Natural killer cell treated with Interleukin-12 subunit alpha and Interleukin-12 subunit beta and Interleukin-15 and Interleukin-18, amount 100 ng/mL, for 72 hours (primary cell): ENCODE results near the gene SMAP2. TPM values are rescaled to one million over a fixed set of nuclear protein-coding genes. Genes with fewer than 3 reads are reported as not detected.
A peak's percentile ranks its signal among the peaks of the same experiment; 100 is the strongest.

ENCODE experiments used
- ATAC-seq, 2 donors: fragments of 150-1000 bp; cut with Tn5 transposase in 1 of 2; sonication (Bioruptor Pico), chemical (Tn5 transposase) in 1 of 2; 2 replicates each; pipeline ENCODE4 v1.10.0; 2021
- DNase-seq: peaks from one replicate; pipeline ENCODE4 v3.0.0; 2022; ENCODE audit warnings: low spot score
- H3K27ac Mint-ChIP-seq, 2 donors: 1 replicate in 1 of 2; 2 replicates in 1 of 2; pipeline ENCODE4 v1.8.0; 2022; ENCODE audit warnings: mixed read lengths in 2 of 2, mild to moderate bottlenecking in 1 of 2, moderate library complexity in 1 of 2
- H3K27me3 Mint-ChIP-seq, 2 donors: 1 replicate in 1 of 2; 2 replicates in 1 of 2; pipeline ENCODE4 v1.8.0; 2022; ENCODE audit warnings: mixed read lengths in 2 of 2
- H3K36me3 Mint-ChIP-seq: one replicate; pipeline ENCODE4 v1.8.0; 2022; ENCODE audit warnings: mixed read lengths
- H3K4me1 Mint-ChIP-seq, 2 donors: 1 replicate in 1 of 2; 2 replicates in 1 of 2; pipeline ENCODE4 v1.8.0; 2022; ENCODE audit warnings: low read depth in 2 of 2, mixed read lengths in 2 of 2, mild to moderate bottlenecking in 1 of 2
- H3K4me3 Mint-ChIP-seq: one replicate; pipeline ENCODE4 v1.8.0; 2022; ENCODE audit warnings: mixed read lengths
- H3K9me3 Mint-ChIP-seq: 2 replicates; pipeline ENCODE4 v1.8.0; 2022; ENCODE audit warnings: mixed read lengths
- total RNA-seq, 2 donors: library from RNA; stranded (reverse); gene quantifications; one replicate each; pipeline ENCODE4 v1.2.3, GENCODE V29; 2022

The SMAP2 gene
- total RNA-seq, 2 donors from 2014 or later: 132 to 158 TPM

DNA sequence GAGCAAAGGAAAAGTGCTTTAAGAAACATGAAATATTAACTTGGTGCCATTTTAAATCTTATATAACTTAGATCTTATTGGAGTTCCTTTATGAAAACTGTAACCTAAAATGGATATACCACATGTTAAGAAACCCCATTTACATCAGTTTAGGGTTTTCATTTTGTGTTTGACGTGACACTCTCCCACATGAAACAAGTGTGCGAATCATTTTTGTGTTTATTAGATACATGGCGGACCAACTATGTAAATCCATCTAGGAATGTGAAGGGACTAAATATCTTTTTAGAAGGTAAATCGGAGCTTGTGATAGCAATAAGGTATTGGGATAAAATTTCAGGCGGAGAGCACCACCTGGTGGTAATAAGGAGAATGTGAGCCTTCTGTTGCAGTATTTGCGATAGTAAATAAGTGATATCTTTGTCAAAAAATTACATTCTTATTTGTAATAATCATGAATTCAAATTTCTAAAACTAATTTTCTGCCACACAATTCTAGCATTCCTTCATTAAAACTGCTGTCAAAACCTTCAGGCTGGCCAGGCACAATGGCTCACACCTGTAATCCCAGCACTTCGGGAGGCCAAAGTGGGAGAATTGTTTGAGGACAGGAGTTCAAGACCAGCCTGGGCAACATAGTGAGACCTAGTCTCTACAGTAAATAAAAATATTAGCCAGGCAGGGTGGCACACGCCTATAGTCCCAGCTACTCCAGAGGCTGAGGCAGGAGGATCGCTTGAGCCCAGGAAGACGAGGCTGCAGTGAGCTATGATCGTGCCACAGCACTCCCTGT, 31.3 kb downstream of the SMAP2 start:
- Mint-ChIP-seq H3K4me3 (peak overlapping the region; percentile 40), H3K27ac (peak overlapping the region; percentile 57 to 89), H3K36me3 (peaks cover 19% of the 10 kb centered on the region), H3K4me1 (peaks cover 38 to 39% of the 10 kb centered on the region in 2 donors), H3K27me3 (no peaks in the 10 kb centered on the region), H3K9me3 (no peaks in the 10 kb centered on the region)
- DNase-seq (no peak), ATAC-seq (peak in 1 of 2 donors; percentile 63)

DNA sequence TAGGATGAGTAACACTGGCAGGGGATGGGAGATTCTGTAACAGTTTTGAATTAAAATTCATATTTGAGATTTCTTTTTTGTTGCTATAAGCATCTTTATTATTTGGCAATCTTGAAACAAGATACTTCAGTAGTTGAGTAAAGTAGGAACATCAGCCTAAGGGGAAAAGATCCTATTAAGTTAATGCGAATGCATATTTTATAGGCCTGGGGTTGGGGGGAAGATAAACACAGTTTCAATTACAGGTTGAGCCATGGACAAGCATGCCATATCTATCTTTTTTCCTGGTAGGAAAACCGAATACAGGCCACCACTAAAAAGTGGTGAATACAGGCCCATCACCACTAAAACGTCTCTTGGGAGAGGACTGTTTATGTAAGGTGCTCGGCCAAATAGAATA, 32.3 kb downstream of the SMAP2 start:
- DNase-seq: no peak
- ATAC-seq: no peak
- Mint-ChIP-seq H3K36me3 (peaks cover 13% of the 10 kb centered on the region), H3K9me3 (no peaks in the 10 kb centered on the region), H3K27ac (peak overlapping the region in 1 of 2 donors; percentile 13), H3K4me3 (no peak overlapping the region), H3K4me1 (peaks cover 30 to 31% of the 10 kb centered on the region in 2 donors), H3K27me3 (no peaks in the 10 kb centered on the region)

DNA sequence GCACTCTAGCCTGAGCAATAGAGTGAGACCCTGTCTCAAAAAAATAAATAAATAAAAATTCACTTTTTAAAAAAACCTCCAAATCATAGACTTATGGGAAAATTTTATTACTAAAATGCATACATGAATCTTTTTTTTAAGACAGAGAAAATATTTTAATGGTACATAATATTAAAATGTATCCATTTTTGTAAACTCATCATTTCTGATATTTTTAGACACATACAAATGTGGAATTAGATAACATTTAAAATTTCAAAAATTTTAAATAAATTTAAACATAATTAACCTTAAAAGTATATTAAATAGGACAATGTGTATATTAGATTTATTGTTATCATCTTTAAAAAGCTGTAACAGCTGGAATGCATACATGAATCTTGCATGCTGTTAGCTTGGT, 33.9 kb downstream of the SMAP2 start:
- H3K27me3 Mint-ChIP-seq: no peaks in the 10 kb centered on the region
- no peak overlapping the region for H3K27ac Mint-ChIP-seq
- no peak overlapping the region for H3K4me3 Mint-ChIP-seq
- DNase-seq (no peak), ATAC-seq (no peak)
- H3K9me3 Mint-ChIP-seq: no peaks in the 10 kb centered on the region
- H3K4me1 Mint-ChIP-seq: peaks cover 26 to 27% of the 10 kb centered on the region in 2 donors
- H3K36me3 Mint-ChIP-seq: peaks cover 17% of the 10 kb centered on the region

GRCh38 chr1:40409467-40409866, 35.9 kb downstream of the SMAP2 start:
- no peaks in the 10 kb centered on the region for H3K27me3 Mint-ChIP-seq
- no peak overlapping the region for H3K4me3 Mint-ChIP-seq
- no peak overlapping the region for H3K27ac Mint-ChIP-seq
- DNase-seq (no peak), ATAC-seq (no peak)
- H3K9me3 Mint-ChIP-seq: no peaks in the 10 kb centered on the region
- peaks cover 31% of the 10 kb centered on the region for H3K36me3 Mint-ChIP-seq
- peaks cover 31 to 40% of the 10 kb centered on the region in 2 donors for H3K4me1 Mint-ChIP-seq

DNA sequence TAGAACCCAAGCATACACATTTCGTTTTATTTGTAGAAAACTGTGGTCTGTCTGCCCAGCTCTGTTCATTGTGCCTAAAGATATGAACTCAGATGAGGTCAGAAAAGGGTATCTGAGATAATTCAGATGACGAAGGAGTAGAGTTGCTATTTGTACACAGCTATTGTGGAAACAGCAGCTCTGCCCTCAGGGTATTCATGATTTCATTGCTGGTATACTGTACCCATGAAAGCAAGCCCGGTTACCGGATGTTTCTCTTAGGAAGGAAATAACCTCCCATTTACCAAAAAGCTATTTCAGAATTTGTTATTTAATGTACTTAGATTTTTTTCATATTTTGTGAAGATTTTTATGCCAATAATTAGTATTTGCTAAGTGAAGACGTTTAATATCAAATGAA, 37.8 kb downstream of the SMAP2 start:
- no peak for DNase-seq
- H3K27ac Mint-ChIP-seq: no peak overlapping the region
- no peak overlapping the region for H3K4me3 Mint-ChIP-seq
- H3K9me3 Mint-ChIP-seq: no peaks in the 10 kb centered on the region
- H3K4me1 Mint-ChIP-seq: peaks cover 43 to 48% of the 10 kb centered on the region in 2 donors
- H3K36me3 Mint-ChIP-seq: peaks cover 45% of the 10 kb centered on the region
- no peaks in the 10 kb centered on the region for H3K27me3 Mint-ChIP-seq
- no peak for ATAC-seq

DNA sequence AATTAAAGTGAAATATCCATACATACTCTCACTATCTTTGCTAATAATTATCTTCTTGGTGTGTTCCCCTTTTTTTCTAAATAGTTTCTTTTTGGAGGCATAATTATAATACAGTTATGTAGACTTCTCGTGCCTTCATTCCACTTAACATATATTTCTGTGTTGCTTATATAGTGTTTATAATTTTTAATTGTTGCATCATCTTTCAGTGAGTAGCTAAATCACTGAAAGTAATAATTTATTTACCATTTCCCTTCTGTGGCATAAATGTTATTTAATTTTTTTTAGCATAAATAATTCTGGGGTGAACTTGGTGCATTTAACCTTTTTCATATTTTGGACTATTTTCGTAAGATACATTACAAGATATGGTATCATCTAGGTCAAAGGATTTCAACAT, 38.3 kb downstream of the SMAP2 start:
- no peak overlapping the region for H3K4me3 Mint-ChIP-seq
- peaks cover 43 to 45% of the 10 kb centered on the region in 2 donors for H3K4me1 Mint-ChIP-seq
- H3K27me3 Mint-ChIP-seq: no peaks in the 10 kb centered on the region
- no peaks in the 10 kb centered on the region for H3K9me3 Mint-ChIP-seq
- ATAC-seq (no peak), DNase-seq (no peak)
- H3K36me3 Mint-ChIP-seq: peaks cover 46% of the 10 kb centered on the region
- H3K27ac Mint-ChIP-seq: peak overlapping the region; percentile 40 to 84

DNA sequence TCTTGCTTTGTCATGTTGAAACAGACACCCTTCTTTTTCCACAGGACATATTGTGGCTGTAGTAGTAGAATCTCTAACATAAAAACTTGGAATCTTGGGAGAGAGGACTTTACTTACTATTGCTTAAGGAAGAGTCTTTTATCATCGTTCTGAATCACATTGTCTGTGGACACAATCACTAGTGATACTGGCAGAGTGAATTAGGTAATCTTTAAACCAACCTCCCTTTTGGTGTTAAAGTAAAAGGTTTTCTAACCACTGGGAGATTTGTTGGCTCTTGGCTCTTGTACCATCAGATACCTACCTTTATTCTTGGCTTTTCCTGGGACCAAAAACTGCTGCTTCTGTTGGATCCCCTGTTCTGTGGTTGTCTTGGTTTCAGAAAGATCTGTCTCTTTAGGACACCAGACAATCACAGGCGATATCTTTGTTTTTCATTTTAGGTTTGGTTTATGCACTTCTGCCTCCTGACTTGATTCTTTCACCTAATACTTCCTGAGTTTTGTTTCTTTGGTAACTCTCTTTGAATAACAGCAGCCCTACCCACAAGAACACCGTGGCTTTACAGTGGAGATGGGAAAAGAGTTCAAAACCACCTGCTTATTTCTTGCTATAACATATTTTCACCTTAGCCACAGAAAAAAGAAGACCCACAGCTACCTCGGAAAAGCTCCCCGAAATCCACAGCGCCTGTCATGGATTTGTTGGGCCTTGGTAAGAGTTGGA, 40.2 kb downstream of the SMAP2 start:
- DNase-seq (no peak), ATAC-seq (no peak)

GRCh38 chr1:40414331-40414730, 40.8 kb downstream of the SMAP2 start:
- Mint-ChIP-seq H3K27me3 (no peaks in the 10 kb centered on the region), H3K4me3 (peak overlapping the region; percentile 43), H3K27ac (peak overlapping the region; percentile 84 to 89), H3K36me3 (peaks cover 67% of the 10 kb centered on the region), H3K9me3 (no peaks in the 10 kb centered on the region), H3K4me1 (peaks cover 39 to 43% of the 10 kb centered on the region in 2 donors)
- DNase-seq: no peak
- peak; percentile 80 to 90 for ATAC-seq

More for the DNA sequence above, 40.2 kb downstream of the SMAP2 start:
- Mint-ChIP-seq H3K4me1 (peaks cover 39 to 43% of the 10 kb centered on the region in 2 donors), H3K4me3 (peak overlapping the region; percentile 43), H3K9me3 (no peaks in the 10 kb centered on the region), H3K36me3 (peaks cover 65% of the 10 kb centered on the region), H3K27ac (peak overlapping the region; percentile 84 to 89), H3K27me3 (no peaks in the 10 kb centered on the region)

DNA sequence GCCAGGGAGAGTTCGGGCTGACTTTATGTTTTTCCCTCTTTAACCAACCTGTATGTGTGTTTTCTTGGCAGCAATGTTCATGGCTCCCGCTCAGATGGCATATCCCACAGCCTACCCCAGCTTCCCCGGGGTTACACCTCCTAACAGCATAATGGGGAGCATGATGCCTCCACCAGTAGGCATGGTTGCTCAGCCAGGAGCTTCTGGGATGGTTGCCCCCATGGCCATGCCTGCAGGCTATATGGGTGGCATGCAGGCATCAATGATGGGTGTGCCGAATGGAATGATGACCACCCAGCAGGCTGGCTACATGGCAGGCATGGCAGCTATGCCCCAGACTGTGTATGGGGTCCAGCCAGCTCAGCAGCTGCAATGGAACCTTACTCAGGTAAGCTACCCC, 43.2 kb downstream of the SMAP2 start:
- Mint-ChIP-seq H3K27ac (peak overlapping the region in 1 of 2 donors; percentile 65), H3K9me3 (no peaks in the 10 kb centered on the region), H3K36me3 (peaks cover 72% of the 10 kb centered on the region), H3K27me3 (no peaks in the 10 kb centered on the region), H3K4me3 (no peak overlapping the region), H3K4me1 (peaks cover 42 to 49% of the 10 kb centered on the region in 2 donors)
- ATAC-seq (no peak), DNase-seq (no peak)

- H3K27me3 Mint-ChIP-seq: no peaks in the 10 kb centered on the region
- peaks cover 14 to 16% of the 10 kb centered on the region in 2 donors for H3K4me1 Mint-ChIP-seq
- peak overlapping the region in 1 of 2 donors; percentile 46 for H3K27ac Mint-ChIP-seq
- peaks cover 52% of the 10 kb centered on the region for H3K36me3 Mint-ChIP-seq
- H3K4me3 Mint-ChIP-seq: no peak overlapping the region
- DNase-seq (no peak), ATAC-seq (no peak)
- no peaks in the 10 kb centered on the region for H3K9me3 Mint-ChIP-seq
Observed at GRCh38 chr1:40421431-40422384, 48.2 kb downstream of the SMAP2 start.

DNA sequence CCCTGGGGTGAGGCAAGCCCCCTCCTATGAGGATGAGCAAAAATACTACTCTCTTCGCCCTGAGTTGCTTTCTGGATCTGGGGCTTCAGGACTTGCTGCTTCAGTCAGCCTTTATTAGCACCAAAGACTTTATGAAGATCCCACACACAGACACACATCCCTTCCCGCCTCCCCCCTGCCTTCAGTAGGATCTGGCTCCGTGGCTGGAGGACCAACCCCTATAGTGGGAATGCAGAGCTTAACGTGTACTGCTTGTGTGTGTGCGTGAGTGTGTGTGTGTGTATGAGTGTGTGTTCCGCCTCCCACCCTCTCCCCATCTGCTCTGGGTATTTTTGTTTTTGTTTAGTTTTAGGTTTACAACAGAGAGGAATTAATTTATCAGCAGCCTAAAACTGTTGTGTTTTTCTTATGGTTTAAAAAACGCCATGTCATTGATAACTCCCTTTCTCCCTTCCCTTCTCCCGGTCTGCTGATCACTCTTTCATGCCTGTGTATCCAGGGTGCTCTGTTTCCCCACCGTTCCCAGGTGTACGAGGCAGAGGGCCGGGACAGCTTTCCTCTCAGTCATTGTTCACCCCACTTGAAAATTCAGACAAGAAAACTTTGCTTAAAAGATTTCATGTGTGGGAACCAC, 49.2 kb downstream of the SMAP2 start:
- H3K4me3 Mint-ChIP-seq: no peak overlapping the region
- H3K27ac Mint-ChIP-seq: no peak overlapping the region
- DNase-seq: no peak
- H3K4me1 Mint-ChIP-seq: peaks cover 14 to 16% of the 10 kb centered on the region in 2 donors
- ATAC-seq: no peak
- H3K9me3 Mint-ChIP-seq: no peaks in the 10 kb centered on the region
- no peaks in the 10 kb centered on the region for H3K27me3 Mint-ChIP-seq
- H3K36me3 Mint-ChIP-seq: peaks cover 44% of the 10 kb centered on the region

DNA sequence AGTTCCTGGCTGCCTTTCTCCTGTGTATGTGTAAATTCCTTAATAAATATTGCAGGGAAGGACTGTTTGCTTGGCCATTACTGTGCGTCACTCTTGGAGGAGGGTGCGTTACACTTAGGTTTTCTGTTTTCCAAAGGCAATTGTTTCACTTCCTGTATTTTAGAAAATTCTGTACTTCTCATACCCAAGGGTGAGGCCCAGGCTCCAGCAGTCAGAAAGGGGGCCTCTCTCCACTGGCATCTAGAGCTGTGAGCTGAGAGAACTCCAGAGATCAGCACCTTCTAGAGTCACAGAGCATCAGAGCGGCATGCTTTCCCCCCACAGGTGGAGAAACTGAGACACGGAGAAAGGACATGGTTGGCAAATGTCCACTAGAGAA, 49.7 kb downstream of the SMAP2 start:
- Mint-ChIP-seq H3K9me3 (no peaks in the 10 kb centered on the region), H3K27ac (no peak overlapping the region)
- no peak for ATAC-seq

More for the DNA sequence above, 49.7 kb downstream of the SMAP2 start:
- Mint-ChIP-seq H3K4me3 (no peak overlapping the region), H3K27me3 (no peaks in the 10 kb centered on the region), H3K4me1 (peaks cover 14 to 16% of the 10 kb centered on the region in 2 donors), H3K36me3 (peaks cover 39% of the 10 kb centered on the region)
- no peak for DNase-seq
